KMS-11 (cell line): ENCODE data around the gene ZMYND11.

ENCODE experiments used
- H2AFZ ChIP-seq: fragments of 200-600 bp; sonication (generic); 2 replicates; pipeline ENCODE4 v1.6.1; 2016; ENCODE audit warnings: antibody characterized with exemption, mixed run types, low read depth
- H3K27ac ChIP-seq: fragments of 200-600 bp; sonication (generic); 2 replicates; pipeline ENCODE4 v1.6.1; 2016; ENCODE audit warnings: mild to moderate bottlenecking, mixed run types
- H3K27me3 ChIP-seq: fragments of 200-600 bp; sonication (generic); 2 replicates; pipeline ENCODE4 v1.6.1; 2017; ENCODE audit warnings: mild to moderate bottlenecking, low read depth, mixed run types, moderate library complexity; ENCODE audit not compliant: insufficient read depth
- H3K36me3 ChIP-seq: fragments of 200-600 bp; sonication (generic); 2 replicates; pipeline ENCODE4 v1.6.1; 2017; ENCODE audit warnings: mild to moderate bottlenecking, mixed run types; ENCODE audit not compliant: insufficient read depth
- H3K4me1 ChIP-seq: fragments of 200-600 bp; sonication (generic); 2 replicates; pipeline ENCODE4 v1.6.1; 2016; ENCODE audit warnings: mild to moderate bottlenecking, low read depth, mixed run types; ENCODE audit not compliant: poor library complexity, severe bottlenecking
- H3K4me2 ChIP-seq: fragments of 200-600 bp; sonication (generic); 2 replicates; pipeline ENCODE4 v1.7.0; 2016; ENCODE audit warnings: mild to moderate bottlenecking, mixed run types
- H3K4me3 ChIP-seq: fragments of 200-600 bp; sonication (generic); IDR thresholded peaks from 2 replicates; pipeline ENCODE4 v1.6.1; 2017; ENCODE audit warnings: low read depth, low read length, mixed read lengths; ENCODE audit not compliant: insufficient read depth
- H3K79me2 ChIP-seq: fragments of 200-600 bp; sonication (generic); 2 replicates; pipeline ENCODE4 v1.6.1; 2016; ENCODE audit warnings: low read depth, mixed run types; ENCODE audit not compliant: insufficient read depth
- H3K9ac ChIP-seq: fragments of 200-600 bp; sonication (generic); 2 replicates; pipeline ENCODE4 v1.6.1; 2016; ENCODE audit warnings: mild to moderate bottlenecking, mixed run types
- H4K20me1 ChIP-seq: fragments of 200-600 bp; sonication (generic); 2 replicates; pipeline ENCODE4 v1.6.1; 2016; ENCODE audit warnings: mild to moderate bottlenecking, mixed run types; ENCODE audit not compliant: insufficient read depth
- TF ChIP-seq, protein P1 (sequence below): fragments of 200-600 bp; sonication (generic); conservative IDR thresholded peaks from 2 replicates; pipeline ENCODE4 v1.6.1; 2017; ENCODE audit warnings: low read depth, mild to moderate bottlenecking, antibody characterized with exemption, low read length, moderate library complexity, mixed read lengths

Gene ZMYND11

DNA sequence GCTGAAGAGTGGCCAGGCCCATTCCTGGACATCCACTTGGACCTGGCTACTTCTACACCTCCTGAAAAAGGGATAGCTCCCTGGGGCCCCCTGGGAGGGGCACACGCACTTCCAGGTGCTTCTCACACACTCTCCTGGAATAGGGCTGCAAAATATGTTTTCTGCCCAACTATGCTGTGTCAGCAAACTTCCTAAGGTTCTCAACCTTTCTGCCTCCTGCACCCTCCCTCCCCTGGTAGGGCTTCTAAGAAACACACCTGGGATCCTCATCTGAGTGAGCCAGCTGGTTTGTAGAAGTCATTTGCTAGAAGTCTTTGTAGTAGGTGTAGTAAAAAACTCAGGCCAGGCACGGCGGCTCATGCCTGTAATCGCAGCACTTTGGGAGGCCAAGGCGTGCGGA is 136.5 kb downstream of the ZMYND11 start:
- Histone ChIP-seq H3K79me2 (no peaks in the 10 kb centered on the region), H3K27ac (no peak overlapping the region), H3K4me2 (no peak overlapping the region), H3K36me3 (no peaks in the 10 kb centered on the region), H2AFZ (no peak overlapping the region), H3K4me1 (no peaks in the 10 kb centered on the region), H3K27me3 (no peaks in the 10 kb centered on the region), H3K4me3 (no peak overlapping the region), H4K20me1 (no peaks in the 10 kb centered on the region), H3K9ac (no peak overlapping the region)
- TF ChIP-seq, protein P1, sequence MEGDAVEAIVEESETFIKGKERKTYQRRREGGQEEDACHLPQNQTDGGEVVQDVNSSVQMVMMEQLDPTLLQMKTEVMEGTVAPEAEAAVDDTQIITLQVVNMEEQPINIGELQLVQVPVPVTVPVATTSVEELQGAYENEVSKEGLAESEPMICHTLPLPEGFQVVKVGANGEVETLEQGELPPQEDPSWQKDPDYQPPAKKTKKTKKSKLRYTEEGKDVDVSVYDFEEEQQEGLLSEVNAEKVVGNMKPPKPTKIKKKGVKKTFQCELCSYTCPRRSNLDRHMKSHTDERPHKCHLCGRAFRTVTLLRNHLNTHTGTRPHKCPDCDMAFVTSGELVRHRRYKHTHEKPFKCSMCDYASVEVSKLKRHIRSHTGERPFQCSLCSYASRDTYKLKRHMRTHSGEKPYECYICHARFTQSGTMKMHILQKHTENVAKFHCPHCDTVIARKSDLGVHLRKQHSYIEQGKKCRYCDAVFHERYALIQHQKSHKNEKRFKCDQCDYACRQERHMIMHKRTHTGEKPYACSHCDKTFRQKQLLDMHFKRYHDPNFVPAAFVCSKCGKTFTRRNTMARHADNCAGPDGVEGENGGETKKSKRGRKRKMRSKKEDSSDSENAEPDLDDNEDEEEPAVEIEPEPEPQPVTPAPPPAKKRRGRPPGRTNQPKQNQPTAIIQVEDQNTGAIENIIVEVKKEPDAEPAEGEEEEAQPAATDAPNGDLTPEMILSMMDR: no peak

DNA sequence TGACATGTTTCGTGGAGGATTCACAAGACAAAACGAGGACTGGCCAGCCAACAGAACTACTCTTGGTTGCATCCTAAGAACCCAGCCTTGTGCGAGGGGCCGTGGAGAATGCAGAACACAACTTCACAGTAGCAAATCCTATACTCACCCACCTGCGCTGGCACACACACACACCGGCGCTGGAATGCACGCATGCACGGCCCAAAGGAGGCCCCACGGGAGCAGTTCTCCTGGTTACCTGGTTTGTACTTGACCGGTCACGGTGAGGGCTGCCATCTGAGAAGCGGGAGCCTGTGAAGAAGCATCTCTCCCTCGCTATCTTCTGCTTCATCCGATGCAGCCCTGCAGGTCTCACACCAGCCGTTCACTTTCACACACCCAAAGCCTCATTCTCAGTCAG is 137.8 kb downstream of the ZMYND11 start:
- H3K4me2 ChIP-seq: no peak overlapping the region
- H3K4me3 ChIP-seq: no peak overlapping the region
- no peaks in the 10 kb centered on the region for H3K4me1 ChIP-seq
- no peaks in the 10 kb centered on the region for H3K79me2 ChIP-seq
- H3K27me3 ChIP-seq: no peaks in the 10 kb centered on the region
- no peak overlapping the region for H2AFZ ChIP-seq
- H4K20me1 ChIP-seq: no peaks in the 10 kb centered on the region
- no peaks in the 10 kb centered on the region for H3K36me3 ChIP-seq
- H3K9ac ChIP-seq: no peak overlapping the region
- TF ChIP-seq, protein P1: no peak
- no peak overlapping the region for H3K27ac ChIP-seq

DNA sequence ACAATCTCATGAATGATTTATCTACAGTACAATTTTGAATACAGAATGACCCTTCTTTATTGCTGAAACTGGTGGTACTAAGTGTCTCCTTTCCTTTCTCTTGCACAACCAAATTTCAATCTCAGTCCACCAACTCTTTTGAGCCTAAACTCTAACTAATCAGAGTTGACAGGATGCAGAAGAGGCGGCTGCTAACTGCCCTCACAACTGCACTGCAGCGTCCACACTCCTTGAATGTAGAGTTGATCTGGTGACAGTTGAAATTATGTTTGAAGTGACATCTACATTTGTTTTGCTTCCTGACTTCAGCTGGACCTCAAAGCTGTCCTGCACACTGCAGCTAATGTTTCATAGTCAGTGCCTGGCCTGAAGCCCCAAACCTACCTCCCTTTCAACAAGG is 139.6 kb downstream of the ZMYND11 start:
- Histone ChIP-seq H3K4me2 (no peak overlapping the region), H3K9ac (no peak overlapping the region), H4K20me1 (no peaks in the 10 kb centered on the region), H3K27me3 (no peaks in the 10 kb centered on the region), H3K36me3 (no peaks in the 10 kb centered on the region), H3K4me3 (no peak overlapping the region), H3K4me1 (no peaks in the 10 kb centered on the region), H2AFZ (no peak overlapping the region), H3K27ac (no peak overlapping the region), H3K79me2 (no peaks in the 10 kb centered on the region)
- TF ChIP-seq, protein P1: no peak

DNA sequence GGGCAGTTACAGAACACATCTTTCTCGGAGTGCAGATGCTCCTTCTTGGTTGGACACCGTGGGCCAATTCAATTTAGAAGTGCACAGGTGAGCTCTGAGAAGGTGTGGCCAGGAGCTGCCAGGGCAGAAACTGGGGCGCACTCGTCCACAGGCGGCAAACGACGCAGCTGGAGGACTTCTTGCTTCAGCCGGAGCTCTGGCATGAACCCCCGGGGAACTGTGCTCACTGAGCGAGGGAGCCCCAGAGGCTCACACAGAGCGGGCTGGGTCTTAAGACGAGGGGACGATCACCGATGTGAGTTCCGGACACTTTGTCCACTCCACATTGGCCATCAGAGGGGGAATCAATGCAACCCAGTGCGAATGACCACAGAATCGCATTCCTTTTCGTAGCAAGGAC is 140.4 kb downstream of the ZMYND11 start:
- Histone ChIP-seq H3K4me3 (no peak overlapping the region), H3K36me3 (no peaks in the 10 kb centered on the region), H3K4me2 (no peak overlapping the region), H2AFZ (no peak overlapping the region), H3K27ac (no peak overlapping the region), H4K20me1 (no peaks in the 10 kb centered on the region), H3K79me2 (no peaks in the 10 kb centered on the region), H3K4me1 (no peaks in the 10 kb centered on the region), H3K27me3 (no peaks in the 10 kb centered on the region), H3K9ac (no peak overlapping the region)
- TF ChIP-seq, protein P1: no peak

DNA sequence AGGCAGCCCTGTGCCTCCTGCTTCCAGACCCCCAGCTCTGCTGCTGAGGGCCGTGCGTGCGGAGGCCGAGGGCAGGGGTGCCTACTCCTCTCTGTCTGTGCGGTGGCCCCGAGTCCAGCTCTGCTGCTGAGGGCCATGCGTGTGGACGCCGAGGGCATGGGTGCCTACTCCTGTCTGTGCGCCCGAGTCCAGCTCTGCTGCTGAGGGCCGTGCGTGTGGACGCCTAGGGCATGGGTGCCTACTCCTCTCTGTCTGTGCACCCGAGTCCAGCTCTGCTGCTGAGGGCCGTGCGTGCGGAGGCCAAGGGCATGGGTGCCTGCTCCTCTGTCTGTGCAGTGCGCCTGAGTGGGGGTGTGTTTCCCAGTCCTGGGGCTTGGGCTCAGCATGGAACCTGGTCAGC is 142.7 kb downstream of the ZMYND11 start:
- Histone ChIP-seq H3K36me3 (no peaks in the 10 kb centered on the region; the same call in 1 of the 2 replicates), H3K4me1 (no peaks in the 10 kb centered on the region), H3K27me3 (no peaks in the 10 kb centered on the region), H4K20me1 (no peaks in the 10 kb centered on the region), H2AFZ (no peak overlapping the region), H3K27ac (no peak overlapping the region), H3K4me3 (no peak overlapping the region), H3K4me2 (no peak overlapping the region), H3K79me2 (no peaks in the 10 kb centered on the region), H3K9ac (no peak overlapping the region)
- TF ChIP-seq, protein P1: no peak
